ES-I3 (cell line): ENCODE measurements around the gene ZMYM5.
A peak's percentile ranks its signal among the peaks of the same experiment; 100 is the strongest.
"Not testable (repeated sequence)": the region's sequence is repeated elsewhere in the genome, so short reads cannot be mapped to it uniquely, and the experiment has no call there.

Experiments
- H3K36me3 ChIP-seq: 2 replicates; pipeline ENCODE4 v1.6.1; 2013; ENCODE audit warnings: mild to moderate bottlenecking, low read length, control low read depth, moderate library complexity; ENCODE audit not compliant: insufficient read depth
- H3K4me1 ChIP-seq: 2 replicates; pipeline ENCODE4 v1.6.1; 2013; ENCODE audit warnings: mild to moderate bottlenecking, control low read depth, low read length; ENCODE audit not compliant: insufficient read depth
- H3K9ac ChIP-seq: 2 replicates; pipeline ENCODE4 v1.6.1; 2013; ENCODE audit warnings: low read depth, mild to moderate bottlenecking, low read length, moderate library complexity
- H3K9me3 ChIP-seq: 2 replicates; pipeline ENCODE4 v1.6.1; 2013; ENCODE audit warnings: mild to moderate bottlenecking, low read length, moderate library complexity; ENCODE audit not compliant: control insufficient read depth, insufficient read depth

ZMYM5 gene

DNA sequence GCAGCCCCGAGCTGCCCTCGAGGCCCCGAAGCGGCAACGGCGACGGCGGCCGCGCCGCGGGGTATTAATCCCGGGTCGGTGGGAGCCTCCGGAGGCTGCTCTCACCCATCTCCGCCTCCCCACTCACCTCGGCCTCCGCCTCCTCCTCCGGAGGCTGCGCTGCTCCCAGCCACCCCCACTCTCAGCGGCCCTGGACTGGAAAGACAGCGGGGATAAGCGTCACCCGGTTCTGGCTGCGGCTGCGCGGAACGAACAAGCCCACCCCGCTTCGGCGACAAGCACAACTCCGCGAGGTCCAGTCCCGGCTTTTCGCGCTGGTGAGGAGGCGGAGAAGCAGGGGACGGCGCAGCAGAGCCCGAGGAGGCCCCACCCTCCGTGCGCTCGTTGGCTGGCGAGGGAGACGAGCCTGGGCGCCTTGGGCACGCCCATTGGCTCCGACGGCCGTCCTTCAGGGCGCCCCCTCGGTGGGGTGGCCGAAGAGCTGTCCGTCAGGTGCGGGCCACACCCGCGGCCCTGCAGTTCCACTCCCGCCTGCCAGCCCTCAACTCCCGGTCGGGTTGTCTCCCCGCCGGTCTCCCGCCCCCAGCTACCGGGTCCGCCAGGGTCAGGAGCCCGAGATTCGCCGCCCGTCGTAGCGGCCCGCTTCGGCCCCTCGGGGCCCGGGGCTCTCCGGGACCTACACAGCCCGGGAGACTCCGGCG is at the start of gene ZMYM5:
Gene ZMYM5 (minus strand): TSS at position 327 of the 701 bp plus-strand sequence. CDS start 11,469 bp downstream, outside the sequence.
- peak within 1 kb of the TSS; percentile 89 for H3K9ac ChIP-seq
- H3K9me3 ChIP-seq = no peaks in the 10 kb centered on the region
- no peaks in the 10 kb centered on the region for H3K36me3 ChIP-seq
- peaks cover 8% of the 10 kb centered on the region for H3K4me1 ChIP-seq

DNA sequence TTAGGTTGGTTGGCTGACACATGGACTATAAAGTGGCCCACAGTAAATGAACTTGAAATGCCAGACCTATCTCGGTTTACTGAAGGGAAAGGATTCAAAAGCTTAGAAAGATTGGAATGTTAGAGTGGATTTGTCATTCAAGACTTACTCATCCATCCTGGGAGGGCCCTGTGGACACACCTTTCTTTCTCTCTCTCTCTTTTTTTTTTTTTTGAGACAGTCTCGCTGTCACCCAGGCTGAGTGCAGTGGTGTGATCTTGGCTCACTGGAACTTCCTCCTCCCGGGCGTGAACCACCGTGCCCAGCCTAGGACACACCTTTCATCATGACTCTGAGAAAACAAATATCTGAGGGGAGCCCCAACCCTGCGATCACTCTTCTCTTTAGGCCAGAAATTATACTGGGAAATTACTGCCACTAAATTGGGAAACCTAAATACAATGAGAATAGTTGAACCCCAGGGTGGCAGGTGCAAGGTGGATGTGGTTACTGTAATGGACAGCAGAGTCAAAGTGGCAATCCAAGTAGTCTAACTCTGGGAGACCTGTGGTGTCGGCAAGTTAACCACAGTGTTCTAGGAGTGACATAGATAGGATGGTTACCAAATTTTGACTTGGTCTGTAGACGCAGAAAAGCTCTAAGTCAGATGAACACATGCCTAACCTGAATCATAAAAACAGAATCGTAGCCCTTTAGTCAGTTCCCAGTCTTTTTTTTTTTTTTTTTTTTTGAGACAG is 47.1 kb upstream of the ZMYM5 start:
- H3K4me1 ChIP-seq = no peaks in the 10 kb centered on the region
- H3K36me3 ChIP-seq = no peaks in the 10 kb centered on the region
- H3K9me3 ChIP-seq = no peaks in the 10 kb centered on the region
- H3K9ac ChIP-seq = no peak overlapping the region

DNA sequence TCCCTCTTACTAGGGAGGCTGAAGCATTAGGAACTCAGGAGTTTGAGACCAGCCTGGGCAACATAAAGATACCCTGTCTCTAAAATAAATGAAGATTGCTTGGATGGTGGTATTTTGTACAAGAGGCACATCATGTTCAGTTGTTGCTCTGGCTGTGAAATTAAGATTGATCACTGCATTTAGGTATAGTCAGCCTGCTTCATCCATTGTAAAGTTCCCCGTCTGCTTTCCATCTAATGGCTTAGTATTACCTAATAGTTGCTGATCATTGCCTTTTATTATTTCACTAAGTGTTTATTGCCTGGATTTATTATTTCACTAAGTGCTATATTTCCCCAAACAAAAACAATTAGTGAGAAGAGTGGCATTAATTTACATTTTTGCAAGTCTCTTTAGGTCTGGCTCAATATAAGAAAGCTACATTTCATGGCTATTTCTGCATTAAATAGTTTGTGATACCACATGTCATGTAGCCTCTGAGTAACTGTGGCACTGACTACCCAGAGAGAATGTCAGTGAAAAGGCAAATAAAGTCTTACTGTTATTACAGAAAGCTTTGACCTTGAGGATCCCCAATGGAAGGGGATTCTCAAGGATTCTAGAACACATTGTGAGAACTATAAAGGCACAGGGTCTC is 45.0 kb upstream of the ZMYM5 start:
- no peak overlapping the region for H3K9ac ChIP-seq
- H3K4me1 ChIP-seq = no peaks in the 10 kb centered on the region
- H3K36me3 ChIP-seq = no peaks in the 10 kb centered on the region
- no peaks in the 10 kb centered on the region for H3K9me3 ChIP-seq

DNA sequence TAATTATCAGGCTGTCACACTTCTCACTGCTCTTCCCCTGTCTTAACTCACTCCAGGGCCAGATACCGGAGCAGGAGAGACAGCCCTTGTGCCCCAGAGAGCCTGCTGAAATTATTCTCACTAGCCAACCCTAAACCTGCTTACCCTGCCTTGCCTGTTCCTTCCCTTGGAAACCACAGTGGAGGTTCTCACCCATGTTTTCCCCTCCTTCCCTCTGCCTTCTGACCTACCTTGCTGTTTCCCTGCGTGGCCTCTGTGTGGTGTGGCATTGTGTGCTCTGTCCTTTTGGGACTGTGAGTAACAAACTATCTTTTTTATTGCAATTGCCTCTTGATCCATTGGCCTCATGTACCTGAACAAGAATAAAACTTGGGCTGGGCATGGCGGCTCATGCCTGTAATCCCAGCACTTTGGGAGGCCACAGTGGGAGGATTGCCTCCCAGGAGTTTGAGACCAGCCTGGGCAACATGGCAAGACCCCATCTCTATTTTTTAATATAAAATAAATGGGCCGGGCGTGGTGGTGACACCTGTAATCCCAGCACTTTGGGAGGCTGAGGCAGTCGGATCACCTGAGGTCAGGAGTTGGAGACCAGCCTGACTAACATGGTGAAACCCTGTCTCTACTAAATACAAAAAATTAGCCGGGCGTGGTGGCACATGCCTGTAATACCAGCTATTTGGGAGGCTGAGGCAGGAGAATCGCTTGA is 42.2 kb upstream of the ZMYM5 start:
- H3K9ac ChIP-seq, H3K9me3 ChIP-seq, H3K4me1 ChIP-seq, H3K36me3 ChIP-seq: not testable (repeated sequence)

DNA sequence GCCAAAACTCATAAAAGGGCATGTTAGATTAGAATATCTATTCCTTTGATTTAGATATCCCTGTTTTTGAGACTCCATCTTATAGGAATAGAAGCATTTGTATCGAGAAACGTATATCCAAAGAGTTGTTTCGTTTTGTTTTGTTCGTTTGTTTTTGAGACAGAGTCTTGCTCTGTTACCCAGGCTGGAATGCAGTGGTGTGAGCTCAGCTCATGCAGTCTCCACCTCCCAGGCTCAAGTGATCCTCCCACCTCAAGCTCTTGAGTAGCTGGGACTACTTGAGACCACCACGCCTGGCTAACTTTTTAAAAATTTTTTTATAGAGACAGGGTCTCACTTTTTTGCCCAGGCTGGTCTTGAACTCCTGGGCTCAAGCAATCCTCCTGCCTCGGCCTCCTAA is 26.6 kb upstream of the ZMYM5 start:
- Histone ChIP-seq H3K9me3 (no peaks in the 10 kb centered on the region; the same call in 1 of the 2 replicates), H3K9ac (no peak overlapping the region), H3K4me1 (no peaks in the 10 kb centered on the region), H3K36me3 (no peaks in the 10 kb centered on the region; the same call in 1 of the 2 replicates)

DNA sequence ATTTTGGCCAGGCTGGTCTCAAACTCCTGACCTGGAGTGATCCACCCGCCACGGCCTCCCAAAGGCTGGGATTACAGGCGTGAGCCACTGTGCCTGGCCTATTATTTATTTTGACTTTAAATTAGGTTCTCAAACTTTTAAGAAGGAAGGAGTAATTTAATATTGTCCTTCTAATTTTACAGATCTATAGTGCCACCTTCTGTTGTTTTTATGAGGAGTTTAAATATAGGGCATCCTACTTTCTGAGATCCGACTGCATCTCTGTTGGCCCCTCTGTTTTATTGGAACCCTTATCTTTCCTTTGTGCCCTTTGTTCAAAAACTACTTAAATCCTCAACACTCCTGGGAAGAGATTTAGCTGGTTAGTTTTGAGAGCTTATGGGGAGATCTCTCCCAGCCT is 25.4 kb upstream of the ZMYM5 start:
- Histone ChIP-seq H3K4me1 (no peaks in the 10 kb centered on the region), H3K9ac (no peak overlapping the region), H3K9me3 (no peaks in the 10 kb centered on the region; the same call in 1 of the 2 replicates), H3K36me3 (no peaks in the 10 kb centered on the region; the same call in 1 of the 2 replicates)

DNA sequence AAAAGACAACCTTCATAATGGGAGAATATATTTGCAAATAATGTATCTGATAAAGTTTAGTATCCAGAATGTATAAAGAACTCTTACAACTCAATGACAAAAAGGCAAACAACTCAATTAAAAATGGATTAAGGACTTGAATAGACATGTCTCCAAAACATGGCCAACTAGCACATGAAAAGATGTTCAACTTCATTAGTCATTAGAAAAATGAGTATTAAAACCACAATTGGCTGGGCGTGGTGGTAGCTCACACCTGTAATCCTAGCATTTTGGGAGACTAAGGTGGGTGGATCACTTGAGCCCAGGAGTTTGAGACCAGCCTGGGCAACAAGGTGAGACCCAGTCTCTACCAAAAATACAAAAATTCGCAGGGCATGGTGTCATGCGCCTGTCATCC is 18.8 kb upstream of the ZMYM5 start:
- no peaks in the 10 kb centered on the region; the same call in 1 of the 2 replicates for H3K9me3 ChIP-seq
- no peak overlapping the region for H3K9ac ChIP-seq
- no peaks in the 10 kb centered on the region for H3K36me3 ChIP-seq
- no peaks in the 10 kb centered on the region; the same call in 1 of the 2 replicates for H3K4me1 ChIP-seq

DNA sequence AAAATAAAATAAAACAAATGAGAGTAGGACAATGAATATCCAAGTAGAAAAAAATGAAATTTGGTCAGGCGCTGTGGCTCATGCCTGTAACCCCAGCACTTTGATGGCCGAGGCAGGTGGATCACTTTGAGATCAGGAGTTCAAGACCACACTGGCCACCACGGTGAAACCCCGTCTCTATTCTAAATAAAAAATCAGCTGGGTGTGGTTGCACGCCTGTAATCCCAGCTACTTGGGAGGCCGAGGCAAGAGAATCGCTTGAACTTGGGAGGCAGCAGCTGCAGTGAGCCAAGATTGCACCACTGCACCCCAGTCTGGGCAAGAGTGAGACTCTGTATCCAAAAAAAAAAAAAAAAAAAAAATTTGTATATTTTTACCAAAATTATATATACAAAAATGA is 18.2 kb upstream of the ZMYM5 start:
- H3K36me3 ChIP-seq = no peaks in the 10 kb centered on the region
- no peaks in the 10 kb centered on the region; the same call in 1 of the 2 replicates for H3K9me3 ChIP-seq
- H3K4me1 ChIP-seq = no peaks in the 10 kb centered on the region; the same call in 1 of the 2 replicates
- H3K9ac ChIP-seq = no peak overlapping the region

DNA sequence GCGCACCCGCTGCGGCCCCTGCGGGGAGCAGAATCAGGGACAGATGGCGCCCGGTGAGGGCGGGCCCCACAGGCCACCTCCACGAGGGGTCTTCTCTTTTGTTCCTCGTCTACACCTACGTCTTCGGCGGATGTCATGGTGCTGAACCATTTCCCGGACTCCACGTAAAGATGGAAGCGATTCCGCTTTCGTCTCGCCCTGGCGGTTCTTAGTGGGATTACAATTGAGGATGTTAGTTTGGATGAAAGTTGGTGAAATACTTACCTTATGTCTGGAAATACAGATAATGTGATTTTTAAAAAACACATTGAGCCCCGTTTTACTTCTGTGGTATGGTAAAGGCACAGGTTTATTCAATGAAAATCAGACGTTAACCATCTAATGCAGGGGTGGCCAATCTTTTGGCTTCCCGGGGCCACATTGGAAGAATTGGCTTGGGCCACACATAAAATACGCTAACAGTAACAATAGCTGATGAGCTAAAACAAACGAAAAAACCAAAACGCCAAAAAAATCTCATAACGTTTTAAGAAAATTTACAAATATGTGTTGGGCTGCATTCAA is 1.4 kb upstream of the ZMYM5 start:
- Histone ChIP-seq H3K9ac (peak overlapping the region; percentile 89), H3K4me1 (peaks cover 8% of the 10 kb centered on the region), H3K9me3 (no peaks in the 10 kb centered on the region), H3K36me3 (no peaks in the 10 kb centered on the region)

DNA sequence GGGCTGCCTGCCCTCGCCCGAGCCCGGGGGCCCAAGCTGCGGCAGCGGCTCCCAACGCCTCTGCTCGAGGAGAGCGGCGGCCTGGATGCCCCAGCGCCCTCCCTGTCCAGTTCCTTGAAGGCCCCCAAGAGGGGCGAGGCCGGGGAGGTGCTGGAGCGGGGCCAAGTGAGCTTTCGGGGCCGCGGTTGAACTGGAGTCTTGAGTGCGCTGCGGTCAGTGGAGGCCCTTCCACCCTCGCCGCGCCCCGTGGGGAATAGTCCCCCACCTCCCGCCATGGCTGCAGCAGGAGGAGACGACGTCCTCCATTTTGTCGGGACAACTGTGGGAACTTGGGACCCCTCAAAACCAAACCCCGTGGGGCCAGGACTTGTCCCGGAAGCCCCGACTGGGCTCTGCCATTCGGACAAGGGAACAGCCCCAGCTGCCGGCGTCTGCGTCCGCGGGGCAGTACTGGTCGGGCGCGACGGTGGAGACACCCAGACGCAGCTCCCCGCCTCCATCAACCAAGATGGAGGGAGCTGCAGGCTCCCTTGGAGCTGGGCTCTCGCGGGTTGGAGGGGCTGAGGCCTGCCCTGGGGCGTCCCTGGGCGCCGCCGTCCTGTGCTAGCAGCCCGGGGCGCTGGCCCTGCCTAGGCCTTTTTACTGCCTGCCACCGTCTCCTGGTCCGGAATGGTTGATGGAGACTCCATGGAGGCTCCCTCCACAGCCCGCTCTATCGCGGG is 736 bp upstream of the ZMYM5 start:
- Histone ChIP-seq H3K9me3 (no peaks in the 10 kb centered on the region), H3K4me1 (peaks cover 8% of the 10 kb centered on the region), H3K36me3 (no peaks in the 10 kb centered on the region), H3K9ac (peak overlapping the region; percentile 89)

DNA sequence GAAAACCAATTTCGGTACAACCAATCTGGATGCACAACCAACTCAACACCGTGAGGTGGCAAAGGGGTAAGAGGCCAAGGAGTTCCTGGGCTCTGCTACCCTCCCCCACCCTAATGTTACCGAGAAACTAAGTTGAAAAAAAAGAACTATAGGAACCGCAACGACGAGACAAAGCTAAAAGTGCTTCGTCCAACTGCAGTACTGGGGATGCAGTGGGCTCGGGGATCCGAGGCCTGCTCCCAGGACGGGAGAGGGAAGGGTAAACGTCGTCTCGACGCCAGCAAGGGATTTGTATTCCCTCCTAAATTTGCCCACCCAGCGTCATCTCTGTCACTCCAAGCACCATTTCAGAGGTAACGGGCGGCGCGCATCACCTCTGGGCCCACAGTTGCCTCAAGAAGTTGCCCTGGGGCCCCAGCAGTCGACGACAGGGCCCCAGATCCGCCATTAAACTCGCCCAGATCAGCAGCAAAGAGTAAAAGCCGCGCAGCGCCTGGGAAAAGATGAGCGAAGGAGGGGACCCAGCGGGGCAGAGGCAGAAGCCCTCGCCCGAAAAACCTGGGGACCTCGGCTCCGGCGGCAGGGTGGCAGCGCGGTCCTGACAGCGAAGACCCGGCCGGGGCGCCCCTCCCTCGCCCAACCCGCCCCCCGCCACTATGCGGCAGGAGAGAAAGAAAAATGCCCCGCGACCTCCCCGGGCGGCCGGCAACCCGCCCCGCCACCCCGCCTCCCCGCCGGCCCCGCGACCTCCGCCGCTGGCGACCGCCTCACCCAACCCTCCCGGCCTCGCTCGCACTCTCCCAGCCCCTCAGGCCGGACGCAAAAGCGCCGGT is 752 bp downstream of the ZMYM5 start:
- peaks cover 8% of the 10 kb centered on the region for H3K4me1 ChIP-seq
- no peaks in the 10 kb centered on the region for H3K36me3 ChIP-seq
- H3K9me3 ChIP-seq = no peaks in the 10 kb centered on the region
- peak overlapping the region; percentile 85 for H3K9ac ChIP-seq

DNA sequence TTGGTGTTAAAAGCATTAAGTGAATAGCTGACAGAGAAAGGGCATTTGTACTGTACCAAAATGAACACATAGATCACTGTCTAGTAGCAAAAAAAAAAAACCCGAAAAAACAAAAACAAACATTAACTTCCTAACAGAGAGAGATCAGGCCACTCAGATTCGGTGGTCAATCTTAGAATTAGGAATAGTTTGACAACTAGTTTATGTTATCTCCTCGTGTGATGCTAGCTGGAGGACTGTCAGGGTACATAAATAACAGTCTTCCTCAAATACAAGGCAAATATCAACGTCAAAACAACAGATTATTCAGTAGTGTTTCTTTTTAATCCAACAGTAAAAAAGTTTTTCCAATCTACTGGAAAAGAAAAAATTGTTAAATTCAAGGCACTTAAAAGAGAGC is 1.7 kb downstream of the ZMYM5 start:
- H3K36me3 ChIP-seq = no peaks in the 10 kb centered on the region
- H3K4me1 ChIP-seq = peaks cover 8% of the 10 kb centered on the region
- H3K9ac ChIP-seq = peak overlapping the region; percentile 85
- H3K9me3 ChIP-seq = no peaks in the 10 kb centered on the region
